KOPT-K1 (cell line): ENCODE measurements around the gene PLA2G1B.
"Not testable (repeated sequence)": the region's sequence is repeated elsewhere in the genome, so short reads cannot be mapped to it uniquely, and the experiment has no call there.

ENCODE experiments used
- H3K27ac ChIP-seq: fragments of 200-600 bp; sonication (generic); 2 replicates; pipeline ENCODE4 v1.5.1; 2016; ENCODE audit warnings: antibody characterized with exemption, mild to moderate bottlenecking, low read depth, low read length; ENCODE audit not compliant: poor library complexity, severe bottlenecking
- H3K36me3 ChIP-seq: fragments of 200-600 bp; sonication (generic); 2 replicates; pipeline ENCODE4 v1.5.1; 2017; ENCODE audit warnings: antibody characterized with exemption, mild to moderate bottlenecking, low read length, moderate library complexity; ENCODE audit not compliant: insufficient read depth
- H3K9me3 ChIP-seq: fragments of 200-600 bp; sonication (generic); 2 replicates; pipeline ENCODE4 v1.5.1; 2017; ENCODE audit warnings: antibody characterized with exemption, low read length, mild to moderate bottlenecking; ENCODE audit not compliant: insufficient read depth, poor library complexity, severe bottlenecking

Gene PLA2G1B

GRCh38 chr12:120346031-120346430 lies 18.5 kb upstream of the PLA2G1B start:
- Histone ChIP-seq H3K36me3 (no peaks in the 10 kb centered on the region), H3K9me3 (no peaks in the 10 kb centered on the region), H3K27ac (no peak overlapping the region)

GRCh38 chr12:120343692-120344091 lies 16.1 kb upstream of the PLA2G1B start:
- H3K36me3 ChIP-seq = no peaks in the 10 kb centered on the region
- peaks cover 5% of the 10 kb centered on the region for H3K9me3 ChIP-seq
- H3K27ac ChIP-seq = no peak overlapping the region

- Histone ChIP-seq H3K36me3 (no peaks in the 10 kb centered on the region), H3K27ac (no peak overlapping the region)
Observed at GRCh38 chr12:120343039-120343537, 15.5 kb upstream of the PLA2G1B start.

GRCh38 chr12:120342175-120343038 lies 14.8 kb upstream of the PLA2G1B start:
- Histone ChIP-seq H3K36me3 (no peaks in the 10 kb centered on the region), H3K9me3 (peaks cover 18% of the 10 kb centered on the region), H3K27ac (no peak overlapping the region)

More at GRCh38 chr12:120343039-120343537, 15.5 kb upstream of the PLA2G1B start:
- peaks cover 11% of the 10 kb centered on the region for H3K9me3 ChIP-seq

- Histone ChIP-seq H3K27ac (no peak overlapping the region), H3K36me3 (no peaks in the 10 kb centered on the region), H3K9me3 (peaks cover 44% of the 10 kb centered on the region)
Observed at GRCh38 chr12:120339256-120339655, 11.7 kb upstream of the PLA2G1B start.

DNA sequence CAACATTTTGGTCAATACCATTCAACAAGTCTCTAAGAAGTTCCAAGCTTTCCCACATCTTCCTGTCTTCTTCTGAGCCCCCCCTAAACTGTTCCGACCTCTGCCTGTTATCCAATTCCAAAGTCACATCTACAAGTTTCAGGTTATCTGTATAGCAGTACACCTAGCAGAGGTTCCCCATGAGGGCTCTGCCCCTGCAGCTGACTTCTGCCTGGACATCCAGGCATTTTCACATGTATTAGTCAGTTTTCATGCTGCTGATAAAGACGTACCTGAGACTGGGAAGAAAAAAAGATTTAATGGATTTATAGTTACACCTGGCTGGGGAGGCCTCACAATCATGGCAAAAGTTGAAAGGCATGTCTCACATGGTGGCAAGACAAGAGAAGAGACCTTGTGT lies 10.2 kb upstream of the PLA2G1B start:
- no peak overlapping the region for H3K27ac ChIP-seq
- peaks cover 44% of the 10 kb centered on the region for H3K9me3 ChIP-seq
- H3K36me3 ChIP-seq = no peaks in the 10 kb centered on the region

- H3K36me3 ChIP-seq, H3K27ac ChIP-seq: not testable (repeated sequence)
- peaks cover 44% of the 10 kb centered on the region for H3K9me3 ChIP-seq
Observed at GRCh38 chr12:120336392-120336791, 8.8 kb upstream of the PLA2G1B start.

GRCh38 chr12:120335447-120335846 lies 7.9 kb upstream of the PLA2G1B start:
- H3K36me3 ChIP-seq, H3K27ac ChIP-seq: not testable (repeated sequence)
- H3K9me3 ChIP-seq = peaks cover 44% of the 10 kb centered on the region

- H3K36me3 ChIP-seq = no peaks in the 10 kb centered on the region
- peaks cover 27% of the 10 kb centered on the region for H3K9me3 ChIP-seq
- H3K27ac ChIP-seq = no peak overlapping the region
Observed at GRCh38 chr12:120332523-120332922, 4.9 kb upstream of the PLA2G1B start.

- Histone ChIP-seq H3K36me3 (no peaks in the 10 kb centered on the region), H3K27ac (no peak overlapping the region), H3K9me3 (peaks cover 22% of the 10 kb centered on the region)
Observed at GRCh38 chr12:120332041-120332440, 4.5 kb upstream of the PLA2G1B start.

- peaks cover 16% of the 10 kb centered on the region for H3K9me3 ChIP-seq
- H3K36me3 ChIP-seq = no peaks in the 10 kb centered on the region
- H3K27ac ChIP-seq = no peak overlapping the region
Observed at GRCh38 chr12:120331390-120331789, 3.8 kb upstream of the PLA2G1B start.

DNA sequence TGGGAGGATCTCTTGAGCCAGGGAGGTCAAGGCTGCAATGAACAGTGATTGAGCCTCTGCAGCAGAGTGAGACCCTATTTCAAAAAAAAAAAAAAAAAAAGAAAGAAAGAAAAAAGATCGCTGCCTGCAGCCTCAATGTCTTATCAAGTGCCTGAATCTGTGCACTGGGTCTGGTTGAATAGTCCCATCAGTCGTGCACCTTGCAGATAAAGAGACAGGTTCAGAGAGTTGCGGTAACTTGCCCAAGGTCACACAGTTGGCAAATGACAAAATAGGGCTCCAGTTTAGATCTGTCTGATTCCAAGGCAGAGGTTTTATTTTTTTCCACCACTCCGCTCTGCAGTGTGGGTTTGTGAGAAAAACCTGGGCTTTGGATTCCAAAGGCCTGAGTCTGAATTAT lies 649 bp upstream of the PLA2G1B start:
- no peak overlapping the region for H3K27ac ChIP-seq
- no peaks in the 10 kb centered on the region for H3K9me3 ChIP-seq
- no peaks in the 10 kb centered on the region for H3K36me3 ChIP-seq

- H3K27ac ChIP-seq = no peak overlapping the region
Observed at GRCh38 chr12:120324841-120325417, 2.6 kb downstream of the PLA2G1B start.

DNA sequence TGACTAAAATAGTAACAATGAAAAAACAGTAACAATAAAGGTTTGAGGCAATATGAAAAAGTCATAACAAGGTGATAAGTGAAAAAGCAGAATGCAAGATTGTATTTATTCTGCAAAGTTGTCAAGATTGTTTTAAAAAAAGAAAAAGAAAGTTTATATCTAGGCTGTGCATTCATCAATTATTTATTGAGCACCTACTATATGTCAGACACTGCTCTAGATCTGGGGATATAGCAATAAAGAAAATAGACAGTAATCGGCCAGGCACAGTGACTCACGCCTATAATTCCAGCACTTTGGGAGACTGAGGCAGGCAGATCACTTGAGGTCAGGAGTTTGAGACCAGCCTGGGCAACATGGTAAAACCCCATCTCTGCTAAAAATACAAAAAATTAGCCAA lies 3.8 kb downstream of the PLA2G1B start:
- Histone ChIP-seq H3K27ac (no peak overlapping the region), H3K9me3 (no peaks in the 10 kb centered on the region), H3K36me3 (no peaks in the 10 kb centered on the region)

More at GRCh38 chr12:120324841-120325417, 2.6 kb downstream of the PLA2G1B start:
- H3K36me3 ChIP-seq = no peaks in the 10 kb centered on the region
- H3K9me3 ChIP-seq = no peaks in the 10 kb centered on the region

GRCh38 chr12:120321382-120322202 lies 6.0 kb downstream of the PLA2G1B start:
- H3K36me3 ChIP-seq = no peaks in the 10 kb centered on the region
- H3K9me3 ChIP-seq = no peaks in the 10 kb centered on the region
- no peak overlapping the region for H3K27ac ChIP-seq
